GM21360 (cell line): ENCODE measurements around the gene SDK2.

Source experiments
- ATAC-seq: cut with Tn5 transposase; IDR thresholded peaks from one replicate; pipeline ENCODE4 v1.9.1; 2021; ENCODE audit warnings: mild to moderate bottlenecking, moderate library complexity; ENCODE audit not compliant: unreplicated experiment

The SDK2 gene

GRCh38 chr17:73539166-73539565, 105.1 kb downstream of the SDK2 start:
- ATAC-seq: no peak

DNA sequence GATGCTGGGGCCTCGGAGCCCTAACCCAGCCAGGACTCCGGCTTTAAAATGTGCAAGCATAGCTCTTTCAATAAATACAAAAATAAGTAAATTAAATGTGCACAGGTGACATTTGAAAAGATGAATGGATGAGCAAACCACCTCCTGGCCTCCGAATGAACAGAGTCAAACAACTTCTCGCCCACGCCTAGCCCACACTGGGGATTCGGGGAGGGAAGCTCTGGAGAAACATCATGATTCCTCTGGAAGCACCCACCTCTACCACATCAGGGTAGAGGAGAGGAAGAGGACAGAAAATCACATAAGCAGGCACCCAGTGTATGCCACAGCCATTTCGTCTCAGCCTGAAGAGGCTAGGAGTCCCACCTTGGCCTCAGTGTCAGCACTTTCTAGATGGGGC, 105.8 kb downstream of the SDK2 start:
- ATAC-seq: no peak

DNA sequence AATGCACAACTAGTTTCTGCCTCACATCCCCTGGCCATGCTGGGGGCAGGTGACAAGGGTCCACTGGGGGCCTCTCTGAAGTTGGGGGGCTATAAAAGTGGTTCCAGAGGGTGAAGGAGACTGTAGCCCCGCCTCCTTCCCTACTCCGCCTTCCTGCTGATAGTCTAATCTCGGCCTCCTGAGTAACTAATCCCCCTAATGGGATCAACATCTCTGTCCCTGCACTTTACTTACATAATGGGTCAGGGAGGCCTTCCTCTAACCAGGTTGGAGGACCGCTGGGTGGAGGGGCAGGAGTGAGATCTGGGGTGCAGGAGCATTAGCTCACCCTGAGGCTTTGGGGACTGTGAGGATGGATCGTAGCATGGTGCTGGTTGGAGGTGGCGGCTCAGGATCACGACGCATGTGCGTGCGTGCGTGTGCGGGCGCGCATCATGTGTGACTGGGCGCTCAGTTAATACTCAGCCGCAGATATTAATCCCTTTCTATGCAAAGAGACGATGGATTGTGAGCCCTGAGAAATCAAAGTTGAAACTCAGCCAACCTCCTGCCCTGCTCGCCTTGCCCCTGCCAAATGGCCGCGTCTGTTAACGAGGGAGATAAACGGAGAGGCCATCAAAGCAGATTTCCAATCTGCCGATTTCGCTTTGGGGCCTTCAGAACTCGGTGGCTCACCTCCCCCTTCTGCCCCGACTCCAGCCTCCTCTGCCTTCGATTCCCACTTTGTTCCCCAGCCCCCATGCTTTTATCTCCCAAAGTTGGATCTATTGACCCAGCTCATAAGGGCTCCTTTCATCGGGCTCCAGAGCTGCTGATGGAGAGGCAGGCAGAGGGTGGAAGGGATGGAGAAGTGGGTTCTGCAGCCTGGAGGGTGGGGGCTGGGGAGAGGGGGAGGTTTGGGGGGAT, 107.3 kb downstream of the SDK2 start:
- no peak for ATAC-seq

GRCh38 chr17:73535746-73536145, 108.5 kb downstream of the SDK2 start:
- no peak for ATAC-seq

DNA sequence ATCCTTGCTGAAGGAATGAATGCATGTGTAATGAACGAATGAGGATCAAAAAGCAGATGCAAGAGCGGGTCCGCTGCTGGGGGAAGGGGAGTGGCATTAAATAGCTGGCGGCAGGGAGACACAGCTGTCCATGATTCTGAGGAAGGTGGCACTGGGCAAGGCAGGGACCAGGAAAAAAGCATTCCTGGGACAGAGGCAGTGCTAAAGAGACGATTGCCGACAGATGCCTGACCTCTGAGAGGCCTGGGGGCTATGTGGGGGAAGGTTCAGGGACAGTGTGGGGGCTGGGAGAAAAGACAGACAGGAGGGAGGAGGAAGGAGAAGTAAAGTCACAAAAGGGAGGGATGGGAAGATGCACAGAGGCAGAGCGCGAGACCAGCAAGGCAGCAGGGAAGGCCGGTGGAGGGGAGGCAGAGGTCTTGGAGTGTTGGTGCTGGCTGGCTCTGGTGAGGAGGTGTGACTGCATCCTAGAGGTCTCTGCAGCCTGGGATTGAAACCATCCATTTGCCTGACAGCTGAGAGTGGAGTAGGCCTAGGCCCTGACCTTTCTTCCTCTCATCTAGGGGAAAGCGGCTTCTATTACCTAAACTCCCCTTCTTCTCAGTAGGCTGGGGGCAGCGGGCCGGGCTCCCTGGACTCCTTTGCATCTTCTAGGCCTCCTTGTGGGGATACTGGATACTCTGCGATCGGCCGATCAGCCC, 109.9 kb downstream of the SDK2 start:
- ATAC-seq: no peak

- ATAC-seq: no peak
These were observed 110.5 kb downstream of the SDK2 start for GRCh38 chr17:73533781-73534180.

- no peak for ATAC-seq
These were observed 111.1 kb downstream of the SDK2 start for GRCh38 chr17:73533127-73533526.

DNA sequence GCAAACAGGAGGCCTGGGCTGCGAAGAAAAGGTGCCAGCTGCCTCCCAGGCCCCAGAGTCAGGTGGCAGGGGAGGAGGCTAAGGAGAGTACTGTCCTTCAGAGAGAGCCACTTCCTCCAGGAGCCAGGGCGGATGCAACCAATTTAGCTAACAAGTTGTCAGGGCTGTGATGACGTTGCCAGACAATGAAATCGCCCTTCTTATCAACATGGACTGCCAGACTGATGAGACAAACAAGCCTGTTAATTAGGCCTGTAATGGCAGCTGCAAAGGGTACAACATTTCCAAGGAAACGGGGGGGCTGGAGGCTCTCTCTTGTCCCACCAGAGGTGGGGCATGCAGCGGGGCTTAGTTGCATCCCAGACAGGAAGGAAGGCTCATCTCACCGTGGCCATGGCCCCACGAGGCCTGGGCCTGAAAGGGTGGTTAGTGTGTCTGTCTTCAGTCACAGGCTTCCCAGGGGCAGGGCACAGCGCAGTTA, 111.8 kb downstream of the SDK2 start:
- no peak for ATAC-seq

DNA sequence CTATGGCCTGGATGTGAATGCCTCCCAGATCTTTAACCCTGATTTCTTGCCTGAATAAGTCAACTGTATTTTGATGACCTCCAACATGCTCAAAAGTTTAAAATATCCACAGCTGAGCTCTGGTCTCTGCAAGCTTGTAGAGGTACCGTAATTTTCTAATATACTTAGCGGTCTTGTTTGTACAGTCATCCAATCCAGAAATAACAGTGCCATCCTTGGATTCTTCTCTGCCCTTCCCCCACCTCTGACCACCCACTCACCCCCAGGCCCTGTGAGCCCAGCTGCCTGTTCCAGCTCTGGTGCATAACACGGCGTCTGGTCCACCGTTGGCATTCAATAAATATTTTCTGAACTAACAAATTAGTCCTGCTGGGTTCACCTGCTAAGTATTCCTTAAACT, 113.1 kb downstream of the SDK2 start:
- ATAC-seq: no peak

GRCh38 chr17:73528679-73529078, 115.6 kb downstream of the SDK2 start:
- no peak for ATAC-seq

DNA sequence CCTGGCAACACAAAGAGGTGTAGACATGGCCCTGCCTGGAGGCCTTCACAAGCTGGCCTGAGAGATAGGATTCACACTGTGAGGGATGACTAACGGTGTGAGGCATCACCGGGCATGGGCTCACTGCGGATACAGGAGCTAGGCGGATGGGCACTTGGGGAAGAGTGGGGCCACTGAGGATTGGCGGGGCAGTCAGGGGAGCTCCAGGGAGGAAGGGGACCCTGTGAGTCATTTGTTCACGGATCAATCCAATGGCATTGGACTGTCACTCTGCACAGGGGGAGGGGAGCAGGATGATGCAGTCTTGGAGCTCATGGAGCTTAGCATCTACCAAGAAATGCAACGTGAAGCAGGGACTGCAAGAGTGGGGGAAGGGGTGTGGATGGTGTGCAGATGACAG, 117.3 kb downstream of the SDK2 start:
- ATAC-seq: no peak

DNA sequence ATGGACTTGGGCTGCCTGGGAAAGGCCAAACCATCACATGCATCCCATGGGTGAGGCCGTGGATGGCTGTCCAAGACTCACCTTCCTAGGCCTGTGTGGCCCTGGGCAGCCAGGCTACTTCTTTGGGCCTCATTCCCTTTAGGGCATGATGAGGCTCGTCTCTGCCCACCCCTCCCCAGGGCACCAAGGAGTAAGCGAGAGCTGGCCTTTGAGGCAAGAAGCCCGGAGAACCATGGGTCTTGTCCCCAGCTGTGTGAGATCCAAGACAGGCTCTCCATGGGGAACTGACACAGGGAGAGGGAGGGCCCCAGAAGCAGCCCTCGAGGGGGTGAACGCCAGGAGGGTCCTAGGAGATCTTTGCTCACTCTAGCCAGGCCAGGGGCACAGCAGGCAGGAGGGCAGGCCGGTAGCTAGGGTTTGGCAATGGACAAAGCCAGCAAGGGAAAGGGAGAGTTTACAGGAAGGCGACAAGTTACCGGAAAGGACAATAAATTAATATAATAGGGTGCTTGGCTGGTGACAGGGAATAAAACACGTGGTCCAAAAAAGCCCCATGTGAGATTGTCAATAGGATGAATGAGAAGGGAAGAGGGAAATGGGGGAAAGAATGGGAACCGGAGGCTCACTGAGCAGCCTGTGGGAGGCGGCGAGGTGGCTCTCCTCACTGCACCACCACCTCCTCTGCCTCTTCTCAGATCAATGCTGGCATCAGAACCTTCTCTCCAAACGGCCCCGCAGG, 119.1 kb downstream of the SDK2 start:
- ATAC-seq: no peak

GRCh38 chr17:73522696-73523095, 121.5 kb downstream of the SDK2 start:
- no peak for ATAC-seq

DNA sequence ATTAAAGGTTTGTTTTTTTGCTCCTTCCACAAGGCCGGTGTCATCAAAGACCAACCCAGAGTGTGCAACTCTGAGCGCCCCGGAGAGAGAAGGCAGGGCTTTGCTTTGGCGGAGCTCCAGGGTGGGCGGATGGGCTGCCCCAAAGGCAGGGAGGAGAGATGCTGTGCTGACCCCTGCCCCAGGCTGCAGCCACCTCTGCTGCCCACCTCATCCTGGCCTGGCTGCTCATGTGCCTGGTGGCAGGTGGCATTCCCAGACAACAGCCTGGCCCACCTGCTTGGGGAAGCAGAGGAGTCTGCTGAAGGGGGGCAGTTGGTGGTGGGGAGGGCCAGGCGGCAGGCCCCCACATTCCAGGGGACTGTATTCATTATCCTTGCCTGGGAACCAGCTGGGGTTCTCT, 122.1 kb downstream of the SDK2 start:
- no peak for ATAC-seq

DNA sequence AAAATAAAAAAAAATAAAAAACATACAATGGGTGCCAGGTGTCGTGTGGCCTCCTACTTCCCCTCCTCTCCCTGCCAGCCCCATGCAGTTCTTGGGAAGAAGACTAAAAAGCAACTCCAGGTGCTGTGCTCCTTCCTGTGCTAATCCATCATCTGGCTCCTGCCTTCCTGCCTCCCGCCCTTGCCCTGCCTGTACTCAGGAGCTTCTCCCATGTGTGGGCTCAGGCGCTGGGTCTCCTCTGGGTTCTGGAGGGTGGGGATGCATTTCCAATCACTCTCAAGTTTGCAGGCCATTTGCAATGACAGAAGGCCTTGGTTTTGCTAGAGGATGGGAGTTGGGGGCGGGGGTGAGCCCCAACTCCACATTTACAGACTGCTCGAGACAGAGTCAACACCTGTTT, 122.9 kb downstream of the SDK2 start:
- no peak for ATAC-seq

GRCh38 chr17:73520369-73520761, 123.9 kb downstream of the SDK2 start:
- ATAC-seq: no peak

- no peak for ATAC-seq
These were observed 124.4 kb downstream of the SDK2 start for GRCh38 chr17:73519714-73520368.

- ATAC-seq: no peak
These were observed 125.2 kb downstream of the SDK2 start for GRCh38 chr17:73519011-73519410.

DNA sequence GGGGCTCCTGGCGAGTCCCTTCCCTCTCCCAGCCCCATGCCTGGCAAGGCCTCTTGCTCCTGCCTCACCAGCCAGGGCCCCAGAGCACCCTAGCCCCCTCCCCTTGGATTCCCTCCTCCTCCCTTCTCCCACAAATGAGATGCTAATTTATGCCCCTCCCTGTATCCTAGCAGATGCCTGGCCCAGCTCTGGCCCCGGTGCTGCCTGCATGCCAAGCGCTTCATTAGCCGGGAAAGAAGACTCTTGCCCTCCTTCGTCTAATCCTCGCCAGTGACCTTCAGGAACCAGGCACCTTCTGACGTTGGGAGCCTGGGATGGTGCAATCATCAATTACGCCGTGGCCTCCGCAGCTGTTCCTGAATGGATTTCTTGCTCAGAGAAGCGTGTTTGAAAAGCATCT, 127.8 kb downstream of the SDK2 start:
- ATAC-seq: no peak

GRCh38 chr17:73514146-73514863, 129.9 kb downstream of the SDK2 start:
- no peak for ATAC-seq
